MM.1S (cell line): ENCODE data around the gene C6orf141.

Experiments used
- CTCF ChIP-seq: fragments of 300-600 bp; sonication (generic); IDR thresholded peaks from 2 replicates; pipeline ENCODE4 v1.5.1; 2016; ENCODE audit warnings: antibody characterized with exemption, low read length, mixed read lengths
- EZH2phosphoT487 ChIP-seq: fragments of 300-600 bp; sonication (generic); IDR thresholded peaks from 2 replicates; pipeline ENCODE4 v1.6.1; 2018; ENCODE audit warnings: antibody characterized with exemption, low read length

- no peak for TF ChIP-seq CTCF
- TF ChIP-seq EZH2phosphoT487, result no peak
These were observed 1.7 kb upstream of the C6orf141 start for GRCh38 chr6:49548613-49549304.
